ENCODE measurements around the gene CPLX4. TPM values are rescaled to one million over a fixed set of nuclear protein-coding genes. Genes with fewer than 3 reads are reported as not detected.
A peak's percentile ranks its signal among the peaks of the same experiment; 100 is the strongest.

The CPLX4 gene
- total and polyA plus RNA-seq, 2 of the 13 experiments (the other 11 are each of a cell fraction or from before 2014, with no cell fraction given): not detected

- TF ChIP-seq ZNF616 (CRISPR knock-in tag; IDR thresholded peaks at IDR 0.05; ENCODE audit: low read depth) (no peak), NAIF1 (CRISPR knock-in tag; IDR thresholded peaks at IDR 0.05; ENCODE audit: borderline replicate concordance) (no peak), RERE (CRISPR knock-in tag; IDR thresholded peaks at IDR 0.05; ENCODE audit: low read depth) (no peak), NR1H2 (CRISPR knock-in tag; IDR thresholded peaks at IDR 0.05; ENCODE audit: borderline replicate concordance, low read depth) (0 out of 2 replicates have a peak, but pooled peaks have one; percentile 62), SMAD1 (CRISPR knock-in tag; IDR thresholded peaks at IDR 0.05; ENCODE audit: borderline replicate concordance, low read depth) (no peak), ZNF563 (CRISPR knock-in tag; IDR thresholded peaks at IDR 0.05) (peak; percentile 58), ZNF207 (IDR thresholded peaks at IDR 0.05; ENCODE audit: borderline replicate concordance) (no peak), MYC (CRISPR knock-in tag; IDR thresholded peaks at IDR 0.05; ENCODE audit: borderline replicate concordance) (peak; percentile 36), ZMYM3 (CRISPR knock-in tag; IDR thresholded peaks at IDR 0.05) (no peak), KLF11 (CRISPR knock-in tag; IDR thresholded peaks at IDR 0.05) (no peak), RAD21 (CRISPR knock-in tag; IDR thresholded peaks at IDR 0.05) (no peak), ETS1 (CRISPR knock-in tag; IDR thresholded peaks at IDR 0.05) (0 out of 2 replicates have a peak, but pooled peaks have one; percentile 17), SSRP1 (CRISPR knock-in tag; IDR thresholded peaks at IDR 0.05) (no peak), ZNF572 (CRISPR knock-in tag; IDR thresholded peaks at IDR 0.05) (no peak)
- TF ChIP-seq, protein P1, sequence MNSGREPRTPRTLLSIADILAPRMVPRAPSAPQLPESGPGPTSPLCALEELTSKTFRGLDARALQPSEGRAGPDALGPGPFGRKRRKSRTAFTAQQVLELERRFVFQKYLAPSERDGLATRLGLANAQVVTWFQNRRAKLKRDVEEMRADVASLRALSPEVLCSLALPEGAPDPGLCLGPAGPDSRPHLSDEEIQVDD (CRISPR knock-in tag; IDR thresholded peaks at IDR 0.05; ENCODE audit: borderline replicate concordance): 0 out of 2 replicates have a peak, but pooled peaks have one; percentile 9
- TF ChIP-seq, protein P2, sequence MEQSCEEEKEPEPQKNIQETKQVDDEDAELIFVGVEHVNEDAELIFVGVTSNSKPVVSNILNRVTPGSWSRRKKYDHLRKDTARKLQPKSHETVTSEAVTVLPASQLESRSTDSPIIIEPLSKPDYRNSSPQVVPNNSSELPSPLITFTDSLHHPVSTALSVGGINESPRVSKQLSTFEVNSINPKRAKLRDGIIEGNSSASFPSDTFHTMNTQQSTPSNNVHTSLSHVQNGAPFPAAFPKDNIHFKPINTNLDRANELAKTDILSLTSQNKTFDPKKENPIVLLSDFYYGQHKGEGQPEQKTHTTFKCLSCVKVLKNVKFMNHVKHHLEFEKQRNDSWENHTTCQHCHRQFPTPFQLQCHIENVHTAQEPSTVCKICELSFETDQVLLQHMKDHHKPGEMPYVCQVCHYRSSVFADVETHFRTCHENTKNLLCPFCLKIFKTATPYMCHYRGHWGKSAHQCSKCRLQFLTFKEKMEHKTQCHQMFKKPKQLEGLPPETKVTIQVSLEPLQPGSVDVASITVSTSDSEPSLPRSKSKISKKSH (CRISPR knock-in tag; IDR thresholded peaks at IDR 0.05; ENCODE audit: borderline replicate concordance): peak; percentile 80; the same call in 1 of the 2 replicates
- TF ChIP-seq, protein P3, sequence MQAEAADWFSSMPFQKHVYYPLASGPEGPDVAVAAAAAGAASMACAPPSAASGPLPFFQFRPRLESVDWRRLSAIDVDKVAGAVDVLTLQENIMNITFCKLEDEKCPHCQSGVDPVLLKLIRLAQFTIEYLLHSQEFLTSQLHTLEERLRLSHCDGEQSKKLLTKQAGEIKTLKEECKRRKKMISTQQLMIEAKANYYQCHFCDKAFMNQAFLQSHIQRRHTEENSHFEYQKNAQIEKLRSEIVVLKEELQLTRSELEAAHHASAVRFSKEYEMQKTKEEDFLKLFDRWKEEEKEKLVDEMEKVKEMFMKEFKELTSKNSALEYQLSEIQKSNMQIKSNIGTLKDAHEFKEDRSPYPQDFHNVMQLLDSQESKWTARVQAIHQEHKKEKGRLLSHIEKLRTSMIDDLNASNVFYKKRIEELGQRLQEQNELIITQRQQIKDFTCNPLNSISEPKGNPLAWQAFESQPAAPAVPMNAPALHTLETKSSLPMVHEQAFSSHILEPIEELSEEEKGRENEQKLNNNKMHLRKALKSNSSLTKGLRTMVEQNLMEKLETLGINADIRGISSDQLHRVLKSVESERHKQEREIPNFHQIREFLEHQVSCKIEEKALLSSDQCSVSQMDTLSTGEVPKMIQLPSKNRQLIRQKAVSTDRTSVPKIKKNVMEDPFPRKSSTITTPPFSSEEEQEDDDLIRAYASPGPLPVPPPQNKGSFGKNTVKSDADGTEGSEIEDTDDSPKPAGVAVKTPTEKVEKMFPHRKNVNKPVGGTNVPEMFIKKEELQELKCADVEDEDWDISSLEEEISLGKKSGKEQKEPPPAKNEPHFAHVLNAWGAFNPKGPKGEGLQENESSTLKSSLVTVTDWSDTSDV (CRISPR knock-in tag; IDR thresholded peaks at IDR 0.05): peak; percentile 60; the same call in 1 of the 2 replicates
These were observed 40.5 kb upstream of the CPLX4 start, which contains the start of gene LMAN1 (continued) for GRCh38 chr18:59358712-59359575.
